Neural cell (in vitro differentiated cells): Measurements from ENCODE around the gene RGR. TPM values are rescaled to one million over a fixed set of nuclear protein-coding genes. Genes with fewer than 3 reads are reported as not detected.

Experiments
- H2AFZ ChIP-seq: fragments of 200-600, 300-800 bp; sonication (generic), shearing (Covaris generic); 2 replicates; pipeline ENCODE4 v1.6.0; 2014; ENCODE audit warnings: low read depth, mild to moderate bottlenecking, antibody characterized with exemption, low read length, moderate library complexity
- H3F3A ChIP-seq: fragments of 200-600 bp; shearing (Covaris generic); 2 replicates; pipeline ENCODE4 v1.6.1; 2016; ENCODE audit warnings: mild to moderate bottlenecking, moderate library complexity, mixed read lengths, antibody characterized with exemption, low read length; ENCODE audit not compliant: insufficient read depth, poor library complexity, severe bottlenecking
- H3K27ac ChIP-seq: fragments of 200-600, 300-800 bp; sonication (generic), shearing (Covaris generic); 2 replicates; pipeline ENCODE4 v1.5.1; 2014; ENCODE audit warnings: mild to moderate bottlenecking, low read length, moderate library complexity
- H3K27me3 ChIP-seq: fragments of 300-800, 200-600 bp; sonication (generic), shearing (Covaris generic); 2 replicates; pipeline ENCODE4 v1.6.0; 2014; ENCODE audit warnings: mild to moderate bottlenecking, low read depth, low read length, moderate library complexity; ENCODE audit not compliant: insufficient read depth
- H3K36me3 ChIP-seq: fragments of 300-800, 200-600 bp; sonication (generic), shearing (Covaris generic); 2 replicates; pipeline ENCODE4 v1.5.1; 2014; ENCODE audit warnings: mild to moderate bottlenecking, antibody characterized with exemption, low read length, moderate library complexity; ENCODE audit not compliant: insufficient read depth
- H3K4me2 ChIP-seq: fragments of 300-800, 200-600 bp; sonication (generic), shearing (Covaris generic); 2 replicates; pipeline ENCODE4 v1.6.0; 2014; ENCODE audit warnings: mild to moderate bottlenecking, low read length
- H3K4me3 ChIP-seq: fragments of 300-800, 200-600 bp; sonication (generic), shearing (Covaris generic); 2 replicates; pipeline ENCODE4 v1.5.1; 2014; ENCODE audit warnings: mild to moderate bottlenecking, low read length, moderate library complexity
- H3K79me2 ChIP-seq: fragments of 200-600 bp; shearing (Covaris generic); replicated peaks from 2 replicates; pipeline ENCODE4 v1.6.0; 2014; ENCODE audit warnings: mild to moderate bottlenecking, low read length, moderate library complexity; ENCODE audit not compliant: insufficient read depth
- H3K9ac ChIP-seq: fragments of 300-800, 200-600 bp; sonication (generic), shearing (Covaris generic); 2 replicates; pipeline ENCODE4 v1.6.1; 2016; ENCODE audit warnings: mild to moderate bottlenecking, low read length, mixed read lengths
- H3K9me2 ChIP-seq: fragments of 200-600 bp; shearing (Covaris generic); 2 replicates; pipeline ENCODE4 v1.6.1; 2016; ENCODE audit warnings: mild to moderate bottlenecking, low read length, mixed read lengths; ENCODE audit not compliant: insufficient read depth
- H3K9me3 ChIP-seq: fragments of 200-600, 300-800 bp; sonication (generic), shearing (Covaris generic); 2 replicates; pipeline ENCODE4 v1.6.1; 2016; ENCODE audit warnings: mild to moderate bottlenecking, mixed run types, low read length, moderate library complexity, mixed read lengths
- H4K20me1 ChIP-seq: fragments of 200-600 bp; shearing (Covaris generic); 2 replicates; pipeline ENCODE4 v1.6.1; 2016; ENCODE audit warnings: mild to moderate bottlenecking, mixed run types; ENCODE audit not compliant: insufficient read depth
- CTCF ChIP-seq: fragments of 450-650 bp; IDR thresholded peaks from 2 replicates; pipeline ENCODE4 v1.5.1; 2014; ENCODE audit warnings: antibody characterized with exemption, mild to moderate bottlenecking, moderate library complexity; ENCODE audit not compliant: poor library complexity, severe bottlenecking
- EP300 ChIP-seq: fragments of 450-650 bp; conservative IDR thresholded peaks from 2 replicates; pipeline ENCODE4 v1.6.1; 2014; ENCODE audit warnings: antibody characterized with exemption, mild to moderate bottlenecking, moderate library complexity; ENCODE audit not compliant: poor library complexity, severe bottlenecking
- EZH2 ChIP-seq: fragments of 200-600, 300-800 bp; shearing (Covaris generic), sonication (generic); IDR thresholded peaks from 2 replicates; pipeline ENCODE4 v1.6.1; 2014; ENCODE audit warnings: antibody characterized with exemption, low read length, borderline replicate concordance, mild to moderate bottlenecking; ENCODE audit not compliant: insufficient read depth, poor library complexity, severe bottlenecking
- MXI1 ChIP-seq: fragments of 450-650 bp; conservative IDR thresholded peaks from 2 replicates; pipeline ENCODE4 v1.6.1; 2014; ENCODE audit warnings: antibody characterized with exemption, mild to moderate bottlenecking; ENCODE audit not compliant: poor library complexity, severe bottlenecking
- POLR2AphosphoS5 ChIP-seq: IDR thresholded peaks from 2 replicates; pipeline ENCODE4 v1.6.1; 2012
- RAD21 ChIP-seq: fragments of 450-650 bp; conservative IDR thresholded peaks from 2 replicates; pipeline ENCODE4 v1.6.1; 2014; ENCODE audit warnings: antibody characterized with exemption, mild to moderate bottlenecking, moderate library complexity
- REST ChIP-seq: IDR thresholded peaks from 2 replicates; pipeline ENCODE4 v1.6.1; 2012; ENCODE audit warnings: borderline replicate concordance
- SMC3 ChIP-seq: fragments of 450-650 bp; conservative IDR thresholded peaks from 2 replicates; pipeline ENCODE4 v1.6.1; 2014; ENCODE audit warnings: antibody characterized with exemption, mild to moderate bottlenecking, moderate library complexity; ENCODE audit not compliant: poor library complexity
- TAF1 ChIP-seq: IDR thresholded peaks from 2 replicates; pipeline ENCODE4 v1.6.1; 2012; ENCODE audit warnings: low read depth
- polyA plus RNA-seq: library from polyadenylated mRNA; depleted of rRNA; stranded (reverse); fragments of >200 nt; gene quantifications from 2 replicates; pipeline ENCODE4 v1.2.3, GENCODE V29; 2014

Gene RGR
- polyA plus RNA-seq, 1 donor from 2014 or later = not detected

DNA sequence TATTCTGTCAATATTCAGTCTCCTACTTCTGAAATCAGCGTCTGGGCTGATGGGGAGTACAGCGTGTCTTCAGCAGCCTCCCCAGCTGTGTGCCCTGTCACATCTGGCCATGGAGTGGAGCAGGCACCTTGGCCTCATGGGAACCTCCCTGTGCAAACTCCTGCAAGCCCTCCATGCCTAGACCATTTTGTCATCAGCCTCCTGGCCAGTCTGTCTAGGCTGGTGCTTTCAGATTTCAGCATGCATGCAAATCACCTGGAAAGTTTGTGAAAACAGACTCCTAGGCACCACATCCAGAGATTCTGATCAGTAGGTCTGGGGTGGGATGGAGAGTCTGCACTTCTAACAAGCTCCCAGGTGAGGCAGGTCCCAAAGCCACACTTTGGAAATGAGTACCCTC, 57.4 kb downstream of the RGR start:
- Histone ChIP-seq H3K9me2 (no peaks in the 10 kb centered on the region), H3K27me3 (no peaks in the 10 kb centered on the region), H3K9ac (no peak overlapping the region), H3K4me2 (no peak overlapping the region), H3K27ac (no peak overlapping the region), H3K79me2 (no peaks in the 10 kb centered on the region), H3K4me3 (no peak overlapping the region), H3K36me3 (no peaks in the 10 kb centered on the region), H2AFZ (no peak overlapping the region), H3K9me3 (no peaks in the 10 kb centered on the region), H4K20me1 (no peaks in the 10 kb centered on the region), H3F3A (no peaks in the 10 kb centered on the region)
- TF ChIP-seq MXI1 = no peak
- TF ChIP-seq CTCF = no peak
- TF ChIP-seq RAD21 = no peak
- no peak for TF ChIP-seq REST
- TF ChIP-seq EP300 = no peak
- no peak for TF ChIP-seq POLR2AphosphoS5
- TF ChIP-seq SMC3 = no peak
- no peak for TF ChIP-seq TAF1
- no peak for TF ChIP-seq EZH2

- Histone ChIP-seq H3K27ac (no peak overlapping the region), H2AFZ (no peak overlapping the region), H3K9me2 (no peaks in the 10 kb centered on the region), H4K20me1 (no peaks in the 10 kb centered on the region), H3K27me3 (no peaks in the 10 kb centered on the region), H3K9me3 (no peaks in the 10 kb centered on the region), H3K4me2 (no peak overlapping the region), H3F3A (no peaks in the 10 kb centered on the region), H3K9ac (no peak overlapping the region), H3K79me2 (no peaks in the 10 kb centered on the region), H3K36me3 (no peaks in the 10 kb centered on the region), H3K4me3 (no peak overlapping the region)
- TF ChIP-seq TAF1 = no peak
- no peak for TF ChIP-seq EZH2
- TF ChIP-seq SMC3 = no peak
- TF ChIP-seq POLR2AphosphoS5 = no peak
- TF ChIP-seq REST = no peak
- no peak for TF ChIP-seq EP300
- no peak for TF ChIP-seq MXI1
- TF ChIP-seq RAD21 = no peak
- no peak for TF ChIP-seq CTCF
Observed at GRCh38 chr10:84306751-84307384, 62.0 kb downstream of the RGR start.
